Activated CD4-positive, alpha-beta T cell treated with anti-CD3 and anti-CD28 coated beads for 36 hours (primary cell): ENCODE measurements around the gene ERVW-1. TPM values are rescaled to one million over a fixed set of nuclear protein-coding genes. Genes with fewer than 3 reads are reported as not detected.
A peak's percentile ranks its signal among the peaks of the same experiment; 100 is the strongest.
"Not testable (repeated sequence)": the region's sequence is repeated elsewhere in the genome, so short reads cannot be mapped to it uniquely, and the experiment has no call there.

Experiments
- ATAC-seq: fragments of 200-7000 bp; cut with Tn5 transposase; one replicate; pipeline ENCODE4 v1.10.0; 2021; ENCODE audit warnings: mild to moderate bottlenecking, moderate library complexity
- CTCF ChIA-PET: fragments of 350-600 bp; sonication (Branson Sonifier 250); formaldehyde crosslinking; loops from one replicate; lab custom pipeline; 2021; ENCODE audit warnings: antibody characterized with exemption; lab: Charles Lee
- POLR2A ChIA-PET: fragments of 350-600 bp; sonication (Branson Sonifier 250); formaldehyde crosslinking; loops from one replicate; lab custom pipeline; 2021; ENCODE audit warnings: antibody characterized with exemption, inconsistent platforms; lab: Charles Lee
- DNase-seq: peaks from one replicate; pipeline ENCODE4 v3.0.0-alpha.2; 2020
- H3K27ac Mint-ChIP-seq: one replicate; pipeline ENCODE4 v1.8.0; 2021; ENCODE audit warnings: mixed read lengths
- H3K27me3 Mint-ChIP-seq: one replicate; pipeline ENCODE4 v1.8.0; 2021; ENCODE audit warnings: mixed read lengths
- H3K36me3 Mint-ChIP-seq: one replicate; pipeline ENCODE4 v1.8.0; 2021; ENCODE audit warnings: low read depth, mixed read lengths
- H3K4me1 Mint-ChIP-seq: one replicate; pipeline ENCODE4 v1.8.0; 2021; ENCODE audit warnings: mixed read lengths
- H3K4me3 Mint-ChIP-seq: one replicate; pipeline ENCODE4 v1.8.0; 2021; ENCODE audit warnings: mild to moderate bottlenecking, moderate library complexity, mixed read lengths
- H3K9me3 Mint-ChIP-seq: one replicate; pipeline ENCODE4 v1.8.0; 2021; ENCODE audit warnings: low read depth, mixed read lengths
- intact Hi-C, 2 experiments: fragments of 100-400 bp; cut with DNase I in 1 of 2; cut with micrococcal nuclease in 1 of 2; formaldehyde crosslinking; loops; one replicate each; pipeline versions ENCODE4 v1.14.2 to v1.15.1; 2022 to 2024; cut with DNase I, micrococcal nuclease
- total RNA-seq, 2 experiments: library from RNA; stranded (reverse); gene quantifications; one replicate each; pipeline ENCODE4 v1.2.3, GENCODE V29; 2021

ERVW-1 gene
- total RNA-seq, 2 experiments from 2014 or later: not detected

GRCh38 chr7:92489634-92490033 lies 11.9 kb upstream of the ERVW-1 start:
- no peaks in the 10 kb centered on the region for H3K27me3 Mint-ChIP-seq
- no peak overlapping the region for H3K27ac Mint-ChIP-seq
- POLR2A ChIA-PET: no interaction called here
- ATAC-seq (no peak), DNase-seq (no peak)
- no peak overlapping the region for H3K4me3 Mint-ChIP-seq
- CTCF ChIA-PET: interaction anchor here (0.6 to 1.2 kb wide), 4 partner anchors 9 to 32 kb away, joined by 3 to 4 read pairs (median 4); no protein-coding TSS in a partner anchor
- intact Hi-C loops: no loop called here
- no peaks in the 10 kb centered on the region for H3K4me1 Mint-ChIP-seq
- H3K9me3 Mint-ChIP-seq: no peaks in the 10 kb centered on the region
- peaks cover 14% of the 10 kb centered on the region for H3K36me3 Mint-ChIP-seq

GRCh38 chr7:92487804-92488203 lies 10.1 kb upstream of the ERVW-1 start:
- Mint-ChIP-seq H3K27me3 (no peaks in the 10 kb centered on the region), H3K4me3 (no peak overlapping the region), H3K36me3 (peaks cover 14% of the 10 kb centered on the region), H3K27ac (no peak overlapping the region), H3K4me1 (no peaks in the 10 kb centered on the region), H3K9me3 (no peaks in the 10 kb centered on the region)
- intact Hi-C loops: no loop called here
- no peak for ATAC-seq
- DNase-seq: no peak
- ChIA-PET CTCF (no interaction called here), POLR2A (no interaction called here)

- ATAC-seq (no peak), DNase-seq (no peak)
- ChIA-PET POLR2A (interaction anchor here (0.5 kb wide), 1 partner anchor 1059 kb away, joined by 3 read pairs; no protein-coding TSS in a partner anchor), CTCF (no interaction called here)
- intact Hi-C loops: no loop called here
- Mint-ChIP-seq H3K27ac (no peak overlapping the region), H3K9me3 (no peaks in the 10 kb centered on the region), H3K27me3 (no peaks in the 10 kb centered on the region), H3K4me1 (no peaks in the 10 kb centered on the region), H3K4me3 (no peak overlapping the region), H3K36me3 (peaks cover 14% of the 10 kb centered on the region)
Observed at GRCh38 chr7:92485974-92486373, 8.2 kb upstream of the ERVW-1 start.

GRCh38 chr7:92485267-92485892 lies 7.6 kb upstream of the ERVW-1 start:
- CTCF ChIA-PET: no interaction called here
- intact Hi-C loops: no loop called here
- no peaks in the 10 kb centered on the region for H3K4me1 Mint-ChIP-seq
- H3K36me3 Mint-ChIP-seq: peaks cover 14% of the 10 kb centered on the region
- POLR2A ChIA-PET: no interaction called here
- DNase-seq (no peak), ATAC-seq (peak; percentile 51)
- no peak overlapping the region for H3K4me3 Mint-ChIP-seq
- H3K9me3 Mint-ChIP-seq: no peaks in the 10 kb centered on the region
- H3K27ac Mint-ChIP-seq: no peak overlapping the region
- no peaks in the 10 kb centered on the region for H3K27me3 Mint-ChIP-seq

GRCh38 chr7:92484226-92484625 lies 6.5 kb upstream of the ERVW-1 start:
- H3K9me3 Mint-ChIP-seq, H3K27ac Mint-ChIP-seq, H3K4me3 Mint-ChIP-seq, CTCF ChIA-PET, H3K4me1 Mint-ChIP-seq, H3K27me3 Mint-ChIP-seq, intact Hi-C loops, DNase-seq, POLR2A ChIA-PET, ATAC-seq: not testable (repeated sequence)
- H3K36me3 Mint-ChIP-seq: peaks cover 12% of the 10 kb centered on the region

- H3K4me1 Mint-ChIP-seq, intact Hi-C loops, H3K4me3 Mint-ChIP-seq, H3K9me3 Mint-ChIP-seq, H3K27ac Mint-ChIP-seq, CTCF ChIA-PET, ATAC-seq, DNase-seq, H3K27me3 Mint-ChIP-seq, POLR2A ChIA-PET: not testable (repeated sequence)
- peaks cover 11% of the 10 kb centered on the region for H3K36me3 Mint-ChIP-seq
Observed at GRCh38 chr7:92483624-92484023, 5.9 kb upstream of the ERVW-1 start.

- POLR2A ChIA-PET, H3K27ac Mint-ChIP-seq, DNase-seq, H3K27me3 Mint-ChIP-seq, intact Hi-C loops, CTCF ChIA-PET, ATAC-seq, H3K36me3 Mint-ChIP-seq, H3K9me3 Mint-ChIP-seq, H3K4me3 Mint-ChIP-seq, H3K4me1 Mint-ChIP-seq: not testable (repeated sequence)
Observed at GRCh38 chr7:92479146-92479545, 1.4 kb upstream of the ERVW-1 start.

- CTCF ChIA-PET: no interaction called here
Observed at GRCh38 chr7:92478711-92479110, 965 bp upstream of the ERVW-1 start.

GRCh38 chr7:92478095-92478494 lies 349 bp upstream of the ERVW-1 start:
- ChIA-PET POLR2A (no interaction called here), CTCF (no interaction called here)
- Mint-ChIP-seq H3K4me3 (no peak overlapping the region), H3K4me1 (no peaks in the 10 kb centered on the region), H3K27me3 (no peaks in the 10 kb centered on the region), H3K27ac (no peak overlapping the region), H3K36me3 (no peaks in the 10 kb centered on the region), H3K9me3 (no peaks in the 10 kb centered on the region)
- no peak for ATAC-seq
- intact Hi-C loops: no loop called here
- no peak for DNase-seq

More at GRCh38 chr7:92478711-92479110, 965 bp upstream of the ERVW-1 start:
- POLR2A ChIA-PET: no interaction called here
- no peak overlapping the region for H3K4me3 Mint-ChIP-seq
- H3K9me3 Mint-ChIP-seq: no peaks in the 10 kb centered on the region
- H3K27ac Mint-ChIP-seq: no peak overlapping the region
- H3K36me3 Mint-ChIP-seq: no peaks in the 10 kb centered on the region
- ATAC-seq (no peak), DNase-seq (no peak)
- intact Hi-C loops: no loop called here
- no peaks in the 10 kb centered on the region for H3K4me1 Mint-ChIP-seq
- no peaks in the 10 kb centered on the region for H3K27me3 Mint-ChIP-seq

GRCh38 chr7:92475851-92476590 lies 1.7 kb downstream of the ERVW-1 start:
- intact Hi-C loops, DNase-seq, H3K4me3 Mint-ChIP-seq, POLR2A ChIA-PET, H3K27ac Mint-ChIP-seq, H3K36me3 Mint-ChIP-seq, CTCF ChIA-PET, H3K4me1 Mint-ChIP-seq, ATAC-seq, H3K27me3 Mint-ChIP-seq, H3K9me3 Mint-ChIP-seq: not testable (repeated sequence)

GRCh38 chr7:92475261-92475770 lies 2.4 kb downstream of the ERVW-1 start:
- POLR2A ChIA-PET, H3K4me3 Mint-ChIP-seq, H3K4me1 Mint-ChIP-seq, H3K27me3 Mint-ChIP-seq, H3K36me3 Mint-ChIP-seq, intact Hi-C loops, H3K9me3 Mint-ChIP-seq, DNase-seq, CTCF ChIA-PET, ATAC-seq, H3K27ac Mint-ChIP-seq: not testable (repeated sequence)

- intact Hi-C loops, H3K27me3 Mint-ChIP-seq, H3K27ac Mint-ChIP-seq, H3K36me3 Mint-ChIP-seq, ATAC-seq, H3K4me3 Mint-ChIP-seq, CTCF ChIA-PET, DNase-seq, H3K9me3 Mint-ChIP-seq, POLR2A ChIA-PET, H3K4me1 Mint-ChIP-seq: not testable (repeated sequence)
Observed at GRCh38 chr7:92473989-92474388, 3.8 kb downstream of the ERVW-1 start.
